ENCODE measurements around the gene PCSK5.

Gene PCSK5

GRCh38 chr9:76396597-76396996 lies 506.1 kb downstream of the PCSK5 start:
- DNase-seq (ENCODE audit: low spot score): no peak

- DNase-seq (ENCODE audit: low spot score): no peak
Measured at GRCh38 chr9:76399856-76400255, 509.4 kb downstream of the PCSK5 start.

GRCh38 chr9:76400534-76401096 lies 510.1 kb downstream of the PCSK5 start:
- DNase-seq (ENCODE audit: low spot score): no peak

- no peak for DNase-seq (ENCODE audit: low spot score)
Measured at GRCh38 chr9:76401176-76401575, 510.7 kb downstream of the PCSK5 start.

GRCh38 chr9:76401580-76402354 lies 511.3 kb downstream of the PCSK5 start:
- DNase-seq (ENCODE audit: low spot score): peak; percentile 22

GRCh38 chr9:76403352-76403751 lies 512.9 kb downstream of the PCSK5 start:
- DNase-seq (ENCODE audit: low spot score): peak; percentile 44

- DNase-seq (ENCODE audit: low spot score): no peak
Measured at GRCh38 chr9:76404401-76404800, 513.9 kb downstream of the PCSK5 start.

- no peak for DNase-seq (ENCODE audit: low spot score)
Measured at GRCh38 chr9:76405340-76405739, 514.9 kb downstream of the PCSK5 start.

- DNase-seq (ENCODE audit: low spot score): no peak
Measured at GRCh38 chr9:76405868-76406267, 515.4 kb downstream of the PCSK5 start.

Measured in LoVo (cell line).